HepG2 (cell line): ENCODE measurements around the gene ASL. TPM values are rescaled to one million over a fixed set of nuclear protein-coding genes. Genes with fewer than 3 reads are reported as not detected.

Source experiments
- CCDC6 ChIP-seq: sonication (generic); formaldehyde crosslinking; IDR thresholded peaks from 2 replicates; pipeline ENCODE4 v1.8.1; 2022; ENCODE audit warnings: mild to moderate bottlenecking, missing genetic modification reagents, moderate library complexity
- KDM5B ChIP-seq: sonication (generic); formaldehyde crosslinking; IDR thresholded peaks from 2 replicates; pipeline ENCODE4 v1.4.0; 2020; ENCODE audit warnings: missing genetic modification reagents, mild to moderate bottlenecking, borderline replicate concordance
- KLF6 ChIP-seq: IDR thresholded peaks from 2 replicates; pipeline ENCODE4 v1.8.0; 2016; ENCODE audit warnings: missing biosample characterization, missing genetic modification reagents
- MIER2 ChIP-seq: IDR thresholded peaks from 2 replicates; pipeline ENCODE4 v1.6.1; 2016; ENCODE audit warnings: missing biosample characterization, missing genetic modification reagents
- NR0B2 ChIP-seq: sonication (generic); formaldehyde crosslinking; IDR thresholded peaks from 2 replicates; pipeline ENCODE4 v1.4.0; 2020; ENCODE audit warnings: mild to moderate bottlenecking, missing genetic modification reagents
- POGZ ChIP-seq: sonication (generic); formaldehyde crosslinking; IDR thresholded peaks from 2 replicates; pipeline ENCODE4 v1.4.0; 2020; ENCODE audit warnings: mild to moderate bottlenecking, missing genetic modification reagents
- RFX1 ChIP-seq: fragments of 450-650 bp; IDR thresholded peaks from 2 replicates; pipeline ENCODE4 v1.6.1; 2017
- SOX5 ChIP-seq: IDR thresholded peaks from 2 replicates; pipeline ENCODE4 v1.6.1; 2016; ENCODE audit warnings: borderline replicate concordance
- TBX3 ChIP-seq: fragments of 450-650 bp; IDR thresholded peaks from 2 replicates; pipeline ENCODE4 v1.6.1; 2017; ENCODE audit warnings: antibody characterized with exemption, mild to moderate bottlenecking, inconsistent platforms, borderline replicate concordance
- ZBTB3 ChIP-seq: sonication (generic); formaldehyde crosslinking; IDR thresholded peaks from 2 replicates; pipeline ENCODE4 v1.4.0; 2020; ENCODE audit warnings: low read depth, mild to moderate bottlenecking, moderate library complexity, missing genetic modification reagents, borderline replicate concordance
- ZFP1 ChIP-seq: IDR thresholded peaks from 2 replicates; pipeline ENCODE4 v1.6.1; 2016
- ZNF160 ChIP-seq: sonication (generic); formaldehyde crosslinking; IDR thresholded peaks from 2 replicates; pipeline ENCODE4 v1.8.0; 2022; ENCODE audit warnings: mild to moderate bottlenecking, inconsistent platforms, missing genetic modification reagents
- ZNF180 ChIP-seq: sonication (generic); formaldehyde crosslinking; IDR thresholded peaks from 2 replicates; pipeline ENCODE4 v1.4.0; 2020; ENCODE audit warnings: low read depth, missing genetic modification reagents, borderline replicate concordance
- ZNF224 ChIP-seq: sonication (generic); formaldehyde crosslinking; IDR thresholded peaks from 2 replicates; pipeline ENCODE4 v1.5.0; 2020; ENCODE audit warnings: mild to moderate bottlenecking, missing genetic modification reagents
- ZNF230 ChIP-seq: sonication (generic); formaldehyde crosslinking; IDR thresholded peaks from 2 replicates; pipeline ENCODE4 v1.4.0; 2020; ENCODE audit warnings: mild to moderate bottlenecking, missing genetic modification reagents
- ZNF234 ChIP-seq: sonication (generic); formaldehyde crosslinking; conservative IDR thresholded peaks from 2 replicates; pipeline ENCODE4 v1.5.1; 2020; ENCODE audit warnings: mild to moderate bottlenecking, missing genetic modification reagents
- ZNF260 ChIP-seq: sonication (generic); formaldehyde crosslinking; IDR thresholded peaks from 2 replicates; pipeline ENCODE4 v1.4.0; 2020; ENCODE audit warnings: missing genetic modification reagents, low read depth, mild to moderate bottlenecking, borderline replicate concordance
- ZNF446 ChIP-seq: sonication (generic); formaldehyde crosslinking; IDR thresholded peaks from 2 replicates; pipeline ENCODE4 v1.5.0; 2020; ENCODE audit warnings: mild to moderate bottlenecking, missing genetic modification reagents
- ZNF589 ChIP-seq: sonication (generic); formaldehyde crosslinking; conservative IDR thresholded peaks from 2 replicates; pipeline ENCODE4 v1.8.0; 2022; ENCODE audit warnings: mild to moderate bottlenecking, moderate library complexity, missing genetic modification reagents
- ZNF720 ChIP-seq: sonication (generic); formaldehyde crosslinking; IDR thresholded peaks from 2 replicates; pipeline ENCODE4 v1.4.0; 2020; ENCODE audit warnings: missing genetic modification reagents
- ZNF891 ChIP-seq: sonication (generic); formaldehyde crosslinking; IDR thresholded peaks from 2 replicates; pipeline ENCODE4 v1.5.0; 2020; ENCODE audit warnings: mild to moderate bottlenecking, missing genetic modification reagents
- polyA plus RNA-seq, 8 experiments: library from polyadenylated mRNA; depleted of rRNA in 3 of 8; stranded (reverse) in 7 of 8; unstranded in 1 of 8; fragments of >200 nt; fragmentation: Illumina TruSeq in 4 of 8; extraction: Trizol in 4 of 8; gene quantifications; 2 replicates each; pipeline versions ENCODE4 v1.2.1 to v1.2.3, GENCODE V29; 2011 to 2016; ENCODE audit warnings: low read depth in 4 of 8, missing spikeins in 1 of 8, mixed read lengths in 1 of 8; ENCODE audit not compliant: insufficient read depth in 1 of 8
- total RNA-seq, 5 experiments: library from RNA; depleted of rRNA; stranded (reverse); fragments of >200 nt; fragmentation: Illumina TruSeq; extraction: Trizol; gene quantifications; 2 replicates each; pipeline ENCODE4 v1.2.3, GENCODE V29; 2016; ENCODE audit warnings: low read depth in 1 of 5
- TF ChIP-seq, protein P1 (sequence below): sonication (generic); formaldehyde crosslinking; IDR thresholded peaks from 2 replicates; pipeline ENCODE4 v1.5.0; 2020; ENCODE audit warnings: mild to moderate bottlenecking, missing genetic modification reagents
- TF ChIP-seq, protein P2 (sequence below): sonication (generic); formaldehyde crosslinking; IDR thresholded peaks from 2 replicates; pipeline ENCODE4 v1.4.0; 2020; ENCODE audit warnings: missing genetic modification reagents, borderline replicate concordance

Gene ASL
- total and polyA plus RNA-seq, 2 of the 13 experiments (the other 11 are each of a cell fraction or from before 2014, with no cell fraction given) = 71.4 to 96.5 TPM

DNA sequence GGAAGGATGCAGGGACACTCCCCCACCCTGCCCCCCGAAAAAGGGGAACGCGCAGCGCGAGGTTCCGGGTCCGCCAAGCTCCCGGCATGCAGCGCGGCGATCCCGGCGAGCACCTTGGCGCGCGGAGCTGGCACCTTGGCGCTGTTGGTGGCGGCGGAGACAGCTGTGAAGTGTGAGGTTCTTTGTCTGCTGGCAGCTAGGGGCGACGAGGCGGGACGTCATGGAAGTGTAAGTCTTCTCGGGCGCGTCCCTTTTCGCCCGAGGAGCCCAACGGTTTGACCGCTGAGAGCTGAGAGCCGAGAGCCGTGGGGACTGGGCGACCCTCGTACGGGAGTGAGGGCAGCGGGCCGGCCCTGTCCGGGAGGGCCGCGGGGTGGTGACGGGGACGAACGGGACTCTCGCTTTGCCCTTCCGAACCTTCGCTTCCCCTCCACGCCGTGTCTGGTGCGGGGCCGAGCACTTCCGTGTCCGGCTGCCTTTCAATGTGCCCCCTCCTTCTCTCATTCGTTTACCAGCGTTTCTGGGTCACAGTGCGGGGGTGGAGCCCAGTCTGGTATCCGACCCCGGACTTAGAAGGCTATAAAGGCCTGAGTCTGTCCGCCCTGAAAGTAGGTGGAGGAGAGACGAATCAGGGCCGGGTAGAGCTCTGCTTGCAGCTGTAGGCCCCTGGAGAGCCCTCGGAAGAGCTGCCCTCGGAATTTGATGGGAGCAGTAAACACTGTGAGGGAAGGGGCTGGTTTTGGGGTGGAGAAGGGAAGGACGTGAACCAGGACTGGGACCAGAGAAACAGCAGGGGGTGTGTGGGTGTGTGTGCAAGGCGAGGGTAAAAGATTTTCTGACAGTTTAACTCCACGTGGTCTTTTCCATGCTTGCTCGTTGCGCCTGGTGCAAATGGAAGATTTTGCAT is 39.4 kb downstream of the ASL start, which contains the start of gene CRCP (continued):
- TF ChIP-seq, protein P1, sequence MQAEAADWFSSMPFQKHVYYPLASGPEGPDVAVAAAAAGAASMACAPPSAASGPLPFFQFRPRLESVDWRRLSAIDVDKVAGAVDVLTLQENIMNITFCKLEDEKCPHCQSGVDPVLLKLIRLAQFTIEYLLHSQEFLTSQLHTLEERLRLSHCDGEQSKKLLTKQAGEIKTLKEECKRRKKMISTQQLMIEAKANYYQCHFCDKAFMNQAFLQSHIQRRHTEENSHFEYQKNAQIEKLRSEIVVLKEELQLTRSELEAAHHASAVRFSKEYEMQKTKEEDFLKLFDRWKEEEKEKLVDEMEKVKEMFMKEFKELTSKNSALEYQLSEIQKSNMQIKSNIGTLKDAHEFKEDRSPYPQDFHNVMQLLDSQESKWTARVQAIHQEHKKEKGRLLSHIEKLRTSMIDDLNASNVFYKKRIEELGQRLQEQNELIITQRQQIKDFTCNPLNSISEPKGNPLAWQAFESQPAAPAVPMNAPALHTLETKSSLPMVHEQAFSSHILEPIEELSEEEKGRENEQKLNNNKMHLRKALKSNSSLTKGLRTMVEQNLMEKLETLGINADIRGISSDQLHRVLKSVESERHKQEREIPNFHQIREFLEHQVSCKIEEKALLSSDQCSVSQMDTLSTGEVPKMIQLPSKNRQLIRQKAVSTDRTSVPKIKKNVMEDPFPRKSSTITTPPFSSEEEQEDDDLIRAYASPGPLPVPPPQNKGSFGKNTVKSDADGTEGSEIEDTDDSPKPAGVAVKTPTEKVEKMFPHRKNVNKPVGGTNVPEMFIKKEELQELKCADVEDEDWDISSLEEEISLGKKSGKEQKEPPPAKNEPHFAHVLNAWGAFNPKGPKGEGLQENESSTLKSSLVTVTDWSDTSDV (CRISPR knock-in tag) = peak; percentile 93
- TF ChIP-seq POGZ (peak; percentile 75; the same call in 1 of the 2 replicates), ZNF260 (CRISPR knock-in tag) (no peak), KDM5B (CRISPR knock-in tag) (peak; percentile 97), RFX1 (no peak), ZNF224 (CRISPR knock-in tag) (peak; percentile 67), ZNF230 (CRISPR knock-in tag) (no peak; the same call in 1 of the 2 replicates), ZNF720 (CRISPR knock-in tag) (no peak), NR0B2 (CRISPR knock-in tag) (peak; percentile 44; the same call in 1 of the 2 replicates), SOX5 (CRISPR knock-in tag) (0 out of 2 replicates have a peak, but pooled peaks have one; percentile 17), CCDC6 (CRISPR knock-in tag) (peak; percentile 65; the same call in 1 of the 2 replicates), ZNF446 (CRISPR knock-in tag) (no peak), TBX3 (peak; percentile 83), ZNF234 (CRISPR knock-in tag) (no peak), ZNF160 (CRISPR knock-in tag) (peak; percentile 76; the same call in 1 of the 2 replicates), KLF6 (no peak), ZBTB3 (CRISPR knock-in tag) (no peak), MIER2 (CRISPR knock-in tag) (no peak), ZNF589 (CRISPR knock-in tag) (no peak), ZFP1 (CRISPR knock-in tag) (no peak), ZNF891 (peak; percentile 90), ZNF180 (no peak)
- TF ChIP-seq, protein P2, sequence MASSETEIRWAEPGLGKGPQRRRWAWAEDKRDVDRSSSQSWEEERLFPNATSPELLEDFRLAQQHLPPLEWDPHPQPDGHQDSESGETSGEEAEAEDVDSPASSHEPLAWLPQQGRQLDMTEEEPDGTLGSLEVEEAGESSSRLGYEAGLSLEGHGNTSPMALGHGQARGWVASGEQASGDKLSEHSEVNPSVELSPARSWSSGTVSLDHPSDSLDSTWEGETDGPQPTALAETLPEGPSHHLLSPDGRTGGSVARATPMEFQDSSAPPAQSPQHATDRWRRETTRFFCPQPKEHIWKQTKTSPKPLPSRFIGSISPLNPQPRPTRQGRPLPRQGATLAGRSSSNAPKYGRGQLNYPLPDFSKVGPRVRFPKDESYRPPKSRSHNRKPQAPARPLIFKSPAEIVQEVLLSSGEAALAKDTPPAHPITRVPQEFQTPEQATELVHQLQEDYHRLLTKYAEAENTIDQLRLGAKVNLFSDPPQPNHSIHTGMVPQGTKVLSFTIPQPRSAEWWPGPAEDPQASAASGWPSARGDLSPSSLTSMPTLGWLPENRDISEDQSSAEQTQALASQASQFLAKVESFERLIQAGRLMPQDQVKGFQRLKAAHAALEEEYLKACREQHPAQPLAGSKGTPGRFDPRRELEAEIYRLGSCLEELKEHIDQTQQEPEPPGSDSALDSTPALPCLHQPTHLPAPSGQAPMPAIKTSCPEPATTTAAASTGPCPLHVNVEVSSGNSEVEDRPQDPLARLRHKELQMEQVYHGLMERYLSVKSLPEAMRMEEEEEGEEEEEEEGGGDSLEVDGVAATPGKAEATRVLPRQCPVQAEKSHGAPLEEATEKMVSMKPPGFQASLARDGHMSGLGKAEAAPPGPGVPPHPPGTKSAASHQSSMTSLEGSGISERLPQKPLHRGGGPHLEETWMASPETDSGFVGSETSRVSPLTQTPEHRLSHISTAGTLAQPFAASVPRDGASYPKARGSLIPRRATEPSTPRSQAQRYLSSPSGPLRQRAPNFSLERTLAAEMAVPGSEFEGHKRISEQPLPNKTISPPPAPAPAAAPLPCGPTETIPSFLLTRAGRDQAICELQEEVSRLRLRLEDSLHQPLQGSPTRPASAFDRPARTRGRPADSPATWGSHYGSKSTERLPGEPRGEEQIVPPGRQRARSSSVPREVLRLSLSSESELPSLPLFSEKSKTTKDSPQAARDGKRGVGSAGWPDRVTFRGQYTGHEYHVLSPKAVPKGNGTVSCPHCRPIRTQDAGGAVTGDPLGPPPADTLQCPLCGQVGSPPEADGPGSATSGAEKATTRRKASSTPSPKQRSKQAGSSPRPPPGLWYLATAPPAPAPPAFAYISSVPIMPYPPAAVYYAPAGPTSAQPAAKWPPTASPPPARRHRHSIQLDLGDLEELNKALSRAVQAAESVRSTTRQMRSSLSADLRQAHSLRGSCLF (CRISPR knock-in tag) = no peak; the same call in 1 of the 2 replicates
